GM23248 (cell line): Measurements from ENCODE around the gene VPS4A.

ENCODE experiments used
- EZH2 ChIP-seq: fragments of 200-600 bp; sonication (generic); IDR thresholded peaks from 2 replicates; pipeline ENCODE4 v1.6.1; 2018; ENCODE audit warnings: antibody characterized with exemption, mild to moderate bottlenecking; ENCODE audit not compliant: insufficient read depth, poor library complexity, severe bottlenecking
- EZH2phosphoT487 ChIP-seq: fragments of 200-600 bp; sonication (generic); IDR thresholded peaks from 2 replicates; pipeline ENCODE4 v1.6.1; 2018; ENCODE audit warnings: antibody characterized with exemption, moderate library complexity, mild to moderate bottlenecking, low read depth; ENCODE audit not compliant: insufficient read depth

DNA sequence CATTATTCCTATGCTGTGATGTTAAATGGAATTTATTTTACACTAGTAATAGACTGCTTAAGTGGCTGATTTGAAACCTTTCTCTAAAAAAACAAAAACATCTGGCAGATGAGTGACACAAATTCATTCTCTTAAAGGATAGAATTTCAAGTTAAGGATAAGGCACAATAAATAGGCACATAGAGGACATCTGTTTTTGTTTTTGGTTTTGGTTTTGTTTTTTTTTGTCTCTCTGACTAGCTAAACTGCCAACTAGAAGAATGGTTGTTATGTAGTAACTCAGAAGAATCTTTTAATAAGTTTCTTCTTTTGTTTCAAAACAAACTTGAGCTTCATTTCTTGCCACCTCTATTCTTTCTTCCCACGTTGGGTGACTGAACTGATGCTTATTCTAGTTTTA is 5.1 kb upstream of the VPS4A start:
- TF ChIP-seq EZH2 (no peak), EZH2phosphoT487 (no peak)
